PC-9 (cell line): ENCODE results near the gene BDH1. TPM values are rescaled to one million over a fixed set of nuclear protein-coding genes. Genes with fewer than 3 reads are reported as not detected.

ENCODE experiments used
- BruUV-seq: library from RNA; stranded (reverse); fragments of 400-500 nt; replicated peaks from 2 replicates; lab custom pipeline; 2021; lab: Mats Ljungman, UMichigan
- CTCF ChIA-PET: fragments of 300-600 bp; sonication (Branson Sonifier 250); formaldehyde crosslinking; loops from one replicate; lab custom pipeline; 2022; ENCODE audit warnings: antibody characterized with exemption; lab: Charles Lee
- POLR2A ChIA-PET: fragments of 300-600 bp; sonication (Branson Sonifier 250); formaldehyde crosslinking; loops from one replicate; lab custom pipeline; 2022; ENCODE audit warnings: antibody characterized with exemption; ENCODE audit not compliant: unreplicated experiment; lab: Charles Lee
- DNase-seq, 2 experiments: peaks; one replicate each; pipeline versions ENCODE4 v3.0.0 to v3.0.0-alpha.2; 2015 to 2022; ENCODE audit warnings: mixed read lengths in 1 of 2
- H2AFZ ChIP-seq: fragments of 200-600 bp; sonication (generic); 2 replicates; pipeline ENCODE4 v1.8.1; 2017; ENCODE audit warnings: antibody characterized with exemption
- H3F3A ChIP-seq: fragments of 200-600 bp; sonication (generic); 2 replicates; pipeline ENCODE4 v1.8.1; 2017; ENCODE audit warnings: antibody characterized with exemption, mild to moderate bottlenecking, low read depth; ENCODE audit not compliant: insufficient read depth
- H3K27ac ChIP-seq: fragments of 200-600 bp; sonication (generic); 2 replicates; pipeline ENCODE4 v1.6.1; 2016; ENCODE audit warnings: mixed run types
- H3K27me3 ChIP-seq: fragments of 200-600 bp; sonication (generic); 2 replicates; pipeline ENCODE4 v1.6.1; 2016; ENCODE audit warnings: low read depth, mixed run types; ENCODE audit not compliant: insufficient read depth
- H3K36me3 ChIP-seq: fragments of 200-600 bp; sonication (generic); 2 replicates; pipeline ENCODE4 v1.6.1; 2016; ENCODE audit warnings: low read depth, mixed run types
- H3K4me1 ChIP-seq: fragments of 200-600 bp; sonication (generic); replicated peaks from 2 replicates; pipeline ENCODE4 v1.6.1; 2016; ENCODE audit warnings: mixed run types; ENCODE audit not compliant: insufficient read depth
- H3K4me2 ChIP-seq: fragments of 200-600 bp; sonication (generic); 2 replicates; pipeline ENCODE4 v1.6.1; 2017; ENCODE audit warnings: mixed run types
- H3K4me3 ChIP-seq: fragments of 200-600 bp; sonication (generic); 2 replicates; pipeline ENCODE4 v1.6.1; 2016; ENCODE audit warnings: mixed run types
- H3K79me2 ChIP-seq: fragments of 200-600 bp; sonication (generic); 2 replicates; pipeline ENCODE4 v1.6.1; 2017; ENCODE audit warnings: low read depth, mixed run types
- H3K9me2 ChIP-seq: fragments of 200-600 bp; sonication (generic); 2 replicates; pipeline ENCODE4 v1.8.1; 2017; ENCODE audit warnings: mild to moderate bottlenecking; ENCODE audit not compliant: insufficient read depth
- H3K9me3 ChIP-seq: fragments of 200-600 bp; sonication (generic); 2 replicates; pipeline ENCODE4 v1.8.1; 2016; ENCODE audit warnings: low read depth; ENCODE audit not compliant: insufficient read depth
- H4K20me1 ChIP-seq: fragments of 200-600 bp; sonication (generic); 2 replicates; pipeline ENCODE4 v1.8.1; 2017; ENCODE audit not compliant: insufficient read depth
- CTCF ChIP-seq: fragments of 200-600 bp; sonication (generic); conservative IDR thresholded peaks from 2 replicates; pipeline ENCODE4 v1.6.1; 2017; ENCODE audit warnings: mixed run types, antibody characterized with exemption, mild to moderate bottlenecking, moderate library complexity
- EZH2 ChIP-seq: fragments of 200-600 bp; sonication (generic); IDR thresholded peaks from 2 replicates; pipeline ENCODE4 v1.8.0; 2017; ENCODE audit warnings: antibody characterized with exemption, low read depth
- intact Hi-C: fragments of 100-400 bp; cut with micrococcal nuclease; formaldehyde crosslinking; loops from one replicate; pipeline ENCODE4 v1.10.0; 2022; ENCODE audit not compliant: unreplicated experiment
- total RNA-seq: library from RNA; stranded (reverse); gene quantifications from 2 replicates; pipeline ENCODE4 v1.2.3, GENCODE V29; 2021

BDH1 gene
- total RNA-seq, 1 experiment from 2014 or later = 55.1 TPM

- peak overlapping the region; percentile 71 for H3K27ac ChIP-seq
- ChIA-PET POLR2A (interaction anchor here (0.5 to 1.8 kb wide), 8 partner anchors 10 to 188 kb away, joined by 4 to 17 read pairs (median 8); no protein-coding TSS in a partner anchor), CTCF (interaction anchor here (0.9 kb wide), 1 partner anchor 20 kb away, joined by 4 read pairs; no protein-coding TSS in a partner anchor)
- H3K9me3 ChIP-seq = no peaks in the 10 kb centered on the region
- H3K79me2 ChIP-seq = no peaks in the 10 kb centered on the region
- peak overlapping the region; percentile 37 for H3K4me2 ChIP-seq
- DNase-seq = peak; percentile 67 to 81
- no peaks in the 10 kb centered on the region for H3K27me3 ChIP-seq
- H2AFZ ChIP-seq = no peak overlapping the region
- H3K4me3 ChIP-seq = no peak overlapping the region
- BruUV-seq = no TSS peak
- peaks cover 43% of the 10 kb centered on the region; the same call in 1 of the 2 replicates for H3F3A ChIP-seq
- H3K9me2 ChIP-seq = no peaks in the 10 kb centered on the region
- no peak for TF ChIP-seq CTCF
- TF ChIP-seq EZH2 = no peak
- no peaks in the 10 kb centered on the region for H4K20me1 ChIP-seq
- H3K36me3 ChIP-seq = no peaks in the 10 kb centered on the region
- intact Hi-C loops = loop anchor here (2.0 kb wide), 1 partner anchor 24 kb away; no protein-coding TSS in a partner anchor
- peaks cover 78% of the 10 kb centered on the region for H3K4me1 ChIP-seq
These were observed 68.9 kb downstream of the BDH1 start for GRCh38 chr3:197486861-197487260.

- intact Hi-C loops = no loop called here
- BruUV-seq = no TSS peak
- CTCF ChIA-PET = no interaction called here
These were observed 70.6 kb downstream of the BDH1 start for GRCh38 chr3:197485143-197485542.

GRCh38 chr3:197484204-197484901, 71.4 kb downstream of the BDH1 start:
- H3K4me3 ChIP-seq = no peak overlapping the region

More at GRCh38 chr3:197485143-197485542, 70.6 kb downstream of the BDH1 start:
- H3K36me3 ChIP-seq = no peaks in the 10 kb centered on the region
- POLR2A ChIA-PET = interaction anchor here (0.6 kb wide), 1 partner anchor 21 kb away, joined by 7 read pairs; no protein-coding TSS in a partner anchor
- H3K27ac ChIP-seq = no peak overlapping the region
- TF ChIP-seq CTCF = no peak
- no peak for TF ChIP-seq EZH2
- H3K4me1 ChIP-seq = peaks cover 68% of the 10 kb centered on the region
- no peaks in the 10 kb centered on the region for H3K79me2 ChIP-seq
- no peak overlapping the region for H3K4me3 ChIP-seq
- H3K9me3 ChIP-seq = no peaks in the 10 kb centered on the region
- no peaks in the 10 kb centered on the region for H3K27me3 ChIP-seq
- H3K4me2 ChIP-seq = no peak overlapping the region
- H3F3A ChIP-seq = peaks cover 32% of the 10 kb centered on the region; the same call in 1 of the 2 replicates
- H2AFZ ChIP-seq = no peak overlapping the region
- no peaks in the 10 kb centered on the region for H3K9me2 ChIP-seq
- no peak for DNase-seq
- H4K20me1 ChIP-seq = no peaks in the 10 kb centered on the region

More at GRCh38 chr3:197484204-197484901, 71.4 kb downstream of the BDH1 start:
- Histone ChIP-seq H3K27me3 (no peaks in the 10 kb centered on the region), H3K4me1 (peaks cover 63% of the 10 kb centered on the region), H2AFZ (no peak overlapping the region), H3K9me3 (no peaks in the 10 kb centered on the region), H4K20me1 (no peaks in the 10 kb centered on the region), H3F3A (peaks cover 25% of the 10 kb centered on the region; the same call in 1 of the 2 replicates), H3K79me2 (no peaks in the 10 kb centered on the region), H3K4me2 (no peak overlapping the region), H3K27ac (no peak overlapping the region), H3K9me2 (no peaks in the 10 kb centered on the region), H3K36me3 (no peaks in the 10 kb centered on the region)
- TF ChIP-seq CTCF (no peak), EZH2 (no peak)
- DNase-seq = no peak
- no TSS peak for BruUV-seq
- ChIA-PET CTCF (no interaction called here), POLR2A (interaction anchor here (0.6 kb wide), 3 partner anchors 21 to 852 kb away, joined by 3 to 7 read pairs (median 5); no protein-coding TSS in a partner anchor)
- intact Hi-C loops = no loop called here
